IPS DF 6.9 (cell line): ENCODE results near the gene PGAM2.

Experiments used
- DNase-seq: peaks from one replicate; pipeline ENCODE4 v3.0.0-alpha.2; 2013; ENCODE audit warnings: low read depth, low spot score
- H3K27ac ChIP-seq: one replicate; pipeline ENCODE4 v1.5.1; 2013; ENCODE audit warnings: low read length, control low read depth
- H3K27me3 ChIP-seq: 2 replicates; pipeline ENCODE4 v1.6.1; 2013; ENCODE audit warnings: mild to moderate bottlenecking, low read length; ENCODE audit not compliant: control insufficient read depth, insufficient read depth
- H3K36me3 ChIP-seq: 2 replicates; pipeline ENCODE4 v1.6.1; 2013; ENCODE audit warnings: low read length; ENCODE audit not compliant: control insufficient read depth, insufficient read depth
- H3K4me1 ChIP-seq: 2 replicates; pipeline ENCODE4 v1.6.1; 2013; ENCODE audit warnings: low read length; ENCODE audit not compliant: control insufficient read depth, insufficient read depth
- H3K4me3 ChIP-seq: 2 replicates; pipeline ENCODE4 v1.5.1; 2013; ENCODE audit warnings: mild to moderate bottlenecking, low read length
- H3K9me3 ChIP-seq: 2 replicates; pipeline ENCODE4 v1.6.1; 2013; ENCODE audit warnings: low read length, inconsistent platforms; ENCODE audit not compliant: control insufficient read depth, insufficient read depth
- WGBS: extraction: QIAGEN DNeasy Blood & Tissue Kit; methylation state at CpG from one replicate; pipeline ENCODE4 v1.1.7; 2013; ENCODE audit warnings: mixed read lengths, missing lambda C conversion rate; ENCODE audit not compliant: insufficient read length, insufficient coverage; 5-methylcytosine and 5-hydroxymethylcytosine counted together

Gene PGAM2

GRCh38 chr7:44065431-44066110 lies at the start of gene PGAM2:
Gene PGAM2 (minus strand): TSS chr7:44065567. CDS start chr7:44065529, 38 bp downstream.
- H3K4me1 ChIP-seq = peaks cover 16% of the 10 kb centered on the region

GRCh38 chr7:44114586-44115310 lies 49.4 kb upstream of the PGAM2 start:
- no peak for DNase-seq
- no peak overlapping the region for H3K27ac ChIP-seq
- peaks cover 59% of the 10 kb centered on the region for H3K36me3 ChIP-seq
- 0 out of 2 replicates have a peak, but pooled peaks cover 2% of the 10 kb centered on the region for H3K4me1 ChIP-seq
- H3K4me3 ChIP-seq = no peak overlapping the region
- no peaks in the 10 kb centered on the region for H3K9me3 ChIP-seq
- H3K27me3 ChIP-seq = no peaks in the 10 kb centered on the region
- no CpG with 5 or more reads among the region's 12 CpGs for WGBS

More at GRCh38 chr7:44065431-44066110, at the start of gene PGAM2:
- Histone ChIP-seq H3K36me3 (peaks cover 5% of the 10 kb centered on the region; the same call in 1 of the 2 replicates), H3K4me3 (no peak within 1 kb of the TSS), H3K9me3 (no peaks in the 10 kb centered on the region), H3K27ac (no peak within 1 kb of the TSS), H3K27me3 (no peaks in the 10 kb centered on the region)
- WGBS = no CpG with 5 or more reads among the region's 14 CpGs
- DNase-seq = no peak

GRCh38 chr7:44113764-44114354 lies 48.5 kb upstream of the PGAM2 start:
- Histone ChIP-seq H3K27ac (no peak overlapping the region), H3K4me3 (no peak overlapping the region), H3K9me3 (no peaks in the 10 kb centered on the region), H3K36me3 (peaks cover 57% of the 10 kb centered on the region), H3K27me3 (no peaks in the 10 kb centered on the region), H3K4me1 (0 out of 2 replicates have a peak, but pooled peaks cover 2% of the 10 kb centered on the region)
- WGBS = no CpG with 5 or more reads among the region's 24 CpGs
- DNase-seq = no peak

GRCh38 chr7:44112997-44113763 lies 47.8 kb upstream of the PGAM2 start:
- WGBS = no CpG with 5 or more reads among the region's 34 CpGs
- DNase-seq = no peak
- H3K9me3 ChIP-seq = no peaks in the 10 kb centered on the region
- H3K36me3 ChIP-seq = peaks cover 56% of the 10 kb centered on the region
- no peak overlapping the region for H3K4me3 ChIP-seq
- H3K4me1 ChIP-seq = 0 out of 2 replicates have a peak, but pooled peaks cover 2% of the 10 kb centered on the region
- no peaks in the 10 kb centered on the region for H3K27me3 ChIP-seq
- no peak overlapping the region for H3K27ac ChIP-seq

GRCh38 chr7:44112231-44112996 lies 47.0 kb upstream of the PGAM2 start:
- DNase-seq = no peak
- Histone ChIP-seq H3K36me3 (peaks cover 50% of the 10 kb centered on the region), H3K9me3 (no peaks in the 10 kb centered on the region), H3K27ac (no peak overlapping the region), H3K4me3 (no peak overlapping the region), H3K4me1 (0 out of 2 replicates have a peak, but pooled peaks cover 2% of the 10 kb centered on the region), H3K27me3 (no peaks in the 10 kb centered on the region)
- WGBS = no CpG with 5 or more reads among the region's 41 CpGs

- no CpG with 5 or more reads among the region's 16 CpGs for WGBS
- H3K36me3 ChIP-seq = peaks cover 44% of the 10 kb centered on the region
- DNase-seq = no peak
Observed at GRCh38 chr7:44111761-44112160, 46.4 kb upstream of the PGAM2 start.

GRCh38 chr7:44110719-44111635 lies 45.6 kb upstream of the PGAM2 start:
- Histone ChIP-seq H3K9me3 (no peaks in the 10 kb centered on the region), H3K36me3 (peaks cover 36% of the 10 kb centered on the region), H3K27me3 (no peaks in the 10 kb centered on the region), H3K27ac (no peak overlapping the region), H3K4me3 (no peak overlapping the region), H3K4me1 (0 out of 2 replicates have a peak, but pooled peaks cover 2% of the 10 kb centered on the region)
- no CpG with 5 or more reads among the region's 27 CpGs for WGBS
- no peak for DNase-seq

More at GRCh38 chr7:44111761-44112160, 46.4 kb upstream of the PGAM2 start:
- H3K27me3 ChIP-seq = no peaks in the 10 kb centered on the region
- H3K27ac ChIP-seq = no peak overlapping the region
- H3K4me1 ChIP-seq = 0 out of 2 replicates have a peak, but pooled peaks cover 2% of the 10 kb centered on the region
- no peak overlapping the region for H3K4me3 ChIP-seq
- no peaks in the 10 kb centered on the region for H3K9me3 ChIP-seq

GRCh38 chr7:44109991-44110390 lies 44.6 kb upstream of the PGAM2 start:
- DNase-seq = no peak
- no peak overlapping the region for H3K27ac ChIP-seq
- WGBS = no CpG with 5 or more reads among the region's 18 CpGs
- no peak overlapping the region for H3K4me3 ChIP-seq
- H3K9me3 ChIP-seq = no peaks in the 10 kb centered on the region
- 0 out of 2 replicates have a peak, but pooled peaks cover 2% of the 10 kb centered on the region for H3K4me1 ChIP-seq
- peaks cover 28% of the 10 kb centered on the region for H3K36me3 ChIP-seq
- no peaks in the 10 kb centered on the region for H3K27me3 ChIP-seq
